ENCODE data around the gene ADCY2.

- TF ChIP-seq CTCF (tag by site-specific recombination; IDR thresholded peaks at IDR 0.05) (no peak), PRDM10 (tag by site-specific recombination; IDR thresholded peaks at IDR 0.05) (no peak), ZNF623 (tag by site-specific recombination; IDR thresholded peaks at IDR 0.05) (no peak), ZNF23 (tag by site-specific recombination; IDR thresholded peaks at IDR 0.05; ENCODE audit: borderline replicate concordance) (no peak), ZNF121 (tag by site-specific recombination; IDR thresholded peaks at IDR 0.05) (no peak), ZNF529 (tag by site-specific recombination; IDR thresholded peaks at IDR 0.05; ENCODE audit: insufficient replicate concordance) (no peak), GFI1B (tag by site-specific recombination; IDR thresholded peaks at IDR 0.05) (no peak), ZNF274 (IDR thresholded peaks at IDR 0.05; ENCODE audit: low read length) (no peak), ZNF274 (tag by site-specific recombination; IDR thresholded peaks at IDR 0.05; ENCODE audit: borderline replicate concordance) (no peak), PRDM1 (tag by site-specific recombination; IDR thresholded peaks at IDR 0.05) (no peak), REST (tag by site-specific recombination; IDR thresholded peaks at IDR 0.05) (no peak), ZNF19 (tag by site-specific recombination; IDR thresholded peaks at IDR 0.05; ENCODE audit: low read depth) (no peak), ZNF148 (tag by site-specific recombination; IDR thresholded peaks at IDR 0.05; ENCODE audit: borderline replicate concordance) (no peak)
These were observed 39.6 kb downstream of the ADCY2 start for GRCh38 chr5:7435503-7435902.

All from HEK293 (cell line).